Smooth muscle cell (in vitro differentiated cells): ENCODE data around the gene SST. TPM values are rescaled to one million over a fixed set of nuclear protein-coding genes. Genes with fewer than 3 reads are reported as not detected.

Experiments used
- DNase-seq: peaks from one replicate; lab custom pipeline; 2025; ENCODE audit not compliant: unreplicated experiment; lab: John Stamatoyannopoulos, UW
- H2AFZ ChIP-seq: fragments of 200-600 bp; sonication (generic); 2 replicates; pipeline ENCODE4 v1.6.0; 2016; ENCODE audit warnings: antibody characterized with exemption, low read depth, mild to moderate bottlenecking
- H3F3A ChIP-seq: fragments of 200-600 bp; sonication (generic); 2 replicates; pipeline ENCODE4 v1.6.0; 2017; ENCODE audit warnings: antibody characterized with exemption, low read depth
- H3K27ac ChIP-seq: fragments of 200-600 bp; sonication (generic); 2 replicates; pipeline ENCODE4 v1.5.1; 2016; ENCODE audit warnings: low read depth, mild to moderate bottlenecking
- H3K27me3 ChIP-seq: fragments of 200-600 bp; sonication (generic); 2 replicates; pipeline ENCODE4 v1.6.1; 2016; ENCODE audit warnings: low read depth, mild to moderate bottlenecking
- H3K36me3 ChIP-seq: fragments of 200-600 bp; sonication (generic); 2 replicates; pipeline ENCODE4 v1.5.1; 2016; ENCODE audit warnings: low read depth
- H3K4me1 ChIP-seq: fragments of 200-600 bp; sonication (generic); 2 replicates; pipeline ENCODE4 v1.5.1; 2016; ENCODE audit warnings: low read depth
- H3K4me2 ChIP-seq: fragments of 200-600 bp; sonication (generic); 2 replicates; pipeline ENCODE4 v1.6.0; 2016; ENCODE audit warnings: mild to moderate bottlenecking
- H3K4me3 ChIP-seq: fragments of 200-600 bp; sonication (generic); 2 replicates; pipeline ENCODE4 v1.5.1; 2016; ENCODE audit warnings: mild to moderate bottlenecking
- H3K79me2 ChIP-seq: fragments of 200-600 bp; sonication (generic); 2 replicates; pipeline ENCODE4 v1.6.0; 2016; ENCODE audit warnings: low read depth, mild to moderate bottlenecking
- H3K9ac ChIP-seq: fragments of 200-600 bp; sonication (generic); 2 replicates; pipeline ENCODE4 v1.6.0; 2016; ENCODE audit warnings: low read depth
- H3K9me3 ChIP-seq: fragments of 200-600 bp; sonication (generic); replicated peaks from 2 replicates; pipeline ENCODE4 v1.5.1; 2016; ENCODE audit warnings: low read depth
- H4K20me1 ChIP-seq: fragments of 200-600 bp; sonication (generic); 2 replicates; pipeline ENCODE4 v1.6.0; 2016; ENCODE audit warnings: low read depth
- CTCF ChIP-seq: fragments of 200-600 bp; sonication (generic); IDR thresholded peaks from 2 replicates; pipeline ENCODE4 v1.5.1; 2017; ENCODE audit warnings: borderline replicate concordance, mild to moderate bottlenecking, antibody characterized with exemption; ENCODE audit not compliant: insufficient read depth, poor library complexity, severe bottlenecking
- WGBS: methylation state at CpG from one replicate; pipeline ENCODE4 v1.1.7; 2016; ENCODE audit warnings: low lambda C conversion rate; 5-methylcytosine and 5-hydroxymethylcytosine counted together
- polyA plus RNA-seq: library from polyadenylated mRNA; unstranded; fragments of >200 nt; fragmentation: Nextera tagmentation; extraction: Ambion mirVana; gene quantifications from 2 replicates; pipeline ENCODE4 v1.2.1, GENCODE V29; 2016
- total RNA-seq: library from RNA; depleted of rRNA; stranded (reverse); fragments of >200 nt; gene quantifications from 2 replicates; pipeline ENCODE4 v1.2.3, GENCODE V29; 2014

The SST gene
- total and polyA plus RNA-seq, 2 experiments from 2014 or later: not detected

GRCh38 chr3:187665010-187665409 is 5.2 kb downstream of the SST start:
- Histone ChIP-seq H3K27me3 (peaks cover 15% of the 10 kb centered on the region), H2AFZ (no peak overlapping the region), H3K4me1 (no peaks in the 10 kb centered on the region), H3K27ac (no peak overlapping the region), H3K4me2 (no peak overlapping the region), H4K20me1 (no peaks in the 10 kb centered on the region), H3K9me3 (no peaks in the 10 kb centered on the region), H3K79me2 (no peaks in the 10 kb centered on the region), H3K9ac (no peak overlapping the region), H3K4me3 (no peak overlapping the region), H3K36me3 (no peaks in the 10 kb centered on the region), H3F3A (no peaks in the 10 kb centered on the region)
- TF ChIP-seq CTCF: no peak
- DNase-seq: no peak

- Histone ChIP-seq H2AFZ (no peak overlapping the region), H3K79me2 (no peaks in the 10 kb centered on the region), H3F3A (no peaks in the 10 kb centered on the region), H3K9ac (no peak overlapping the region), H3K27me3 (peaks cover 15% of the 10 kb centered on the region), H3K4me2 (no peak overlapping the region), H3K9me3 (no peaks in the 10 kb centered on the region), H3K36me3 (no peaks in the 10 kb centered on the region), H3K27ac (no peak overlapping the region), H3K4me1 (no peaks in the 10 kb centered on the region), H3K4me3 (no peak overlapping the region), H4K20me1 (no peaks in the 10 kb centered on the region)
- DNase-seq: no peak
- no peak for TF ChIP-seq CTCF
- 91% methylated on average over 5 of the region's 5 CpGs for WGBS
Observed at GRCh38 chr3:187662848-187663409, 7.3 kb downstream of the SST start.

GRCh38 chr3:187661267-187661666 is 8.9 kb downstream of the SST start:
- H3K27me3 ChIP-seq: peaks cover 15% of the 10 kb centered on the region
- H4K20me1 ChIP-seq: no peaks in the 10 kb centered on the region
- H3K4me1 ChIP-seq: no peaks in the 10 kb centered on the region
- no peak overlapping the region for H3K9ac ChIP-seq
- H3K79me2 ChIP-seq: no peaks in the 10 kb centered on the region
- no peaks in the 10 kb centered on the region for H3F3A ChIP-seq
- H2AFZ ChIP-seq: no peak overlapping the region
- DNase-seq: no peak
- H3K36me3 ChIP-seq: no peaks in the 10 kb centered on the region
- H3K4me3 ChIP-seq: no peak overlapping the region
- no peaks in the 10 kb centered on the region for H3K9me3 ChIP-seq
- H3K27ac ChIP-seq: no peak overlapping the region
- H3K4me2 ChIP-seq: no peak overlapping the region
- no peak for TF ChIP-seq CTCF

- H3K27me3 ChIP-seq: no peaks in the 10 kb centered on the region
- no peak overlapping the region for H3K4me2 ChIP-seq
- H3K27ac ChIP-seq: no peak overlapping the region
Observed at GRCh38 chr3:187651282-187651681, 18.9 kb downstream of the SST start.

More at GRCh38 chr3:187651282-187651681, 18.9 kb downstream of the SST start:
- Histone ChIP-seq H2AFZ (no peak overlapping the region), H3K9me3 (no peaks in the 10 kb centered on the region), H3K79me2 (no peaks in the 10 kb centered on the region), H3K4me1 (no peaks in the 10 kb centered on the region), H3F3A (no peaks in the 10 kb centered on the region), H4K20me1 (no peaks in the 10 kb centered on the region), H3K36me3 (no peaks in the 10 kb centered on the region), H3K9ac (no peak overlapping the region), H3K4me3 (no peak overlapping the region)
- WGBS: 77% methylated on average over 2 of the region's 2 CpGs
- no peak for TF ChIP-seq CTCF
- no peak for DNase-seq
